IMR-90 (cell line): ENCODE results near the gene RAB11FIP3. TPM values are rescaled to one million over a fixed set of nuclear protein-coding genes. Genes with fewer than 3 reads are reported as not detected.
A peak's percentile ranks its signal among the peaks of the same experiment; 100 is the strongest.

Source experiments
- ATAC-seq: fragments of 200-7000 bp; cut with Tn5 transposase; 2 replicates; pipeline ENCODE4 v1.9.1; 2020; ENCODE audit warnings: low read depth, mild to moderate bottlenecking, moderate library complexity
- BruUV-seq: library from RNA; stranded (reverse); fragments of 400-500 nt; replicated peaks from 2 replicates; lab custom pipeline; 2021; lab: Mats Ljungman, UMichigan
- CTCF ChIA-PET: fragments of 300-600 bp; formaldehyde crosslinking; extraction: SDS; loops from one replicate; lab custom pipeline; 2021; ENCODE audit warnings: antibody characterized with exemption; lab: Yijun Ruan, JAX
- POLR2A ChIA-PET: fragments of 300-600 bp; sonication (Branson Sonifier 250); formaldehyde crosslinking; loops from one replicate; lab custom pipeline; 2022; ENCODE audit warnings: antibody characterized with exemption; ENCODE audit not compliant: unreplicated experiment; lab: Charles Lee
- DNase-seq: peaks from one replicate; pipeline ENCODE4 v3.0.0; 2013
- H2AFZ ChIP-seq: replicated peaks from 2 replicates; pipeline ENCODE3; 2013; ENCODE audit warnings: low read length, mild to moderate bottlenecking; ENCODE audit not compliant: poor library complexity
- H2AK5ac ChIP-seq: 2 replicates; pipeline ENCODE4 v1.6.1; 2013; ENCODE audit warnings: low read depth, low read length, inconsistent platforms
- H2AK9ac ChIP-seq: replicated peaks from 2 replicates; pipeline ENCODE3; 2013; ENCODE audit warnings: mild to moderate bottlenecking, low read depth, low read length, moderate library complexity; ENCODE audit not compliant: poor library complexity
- H2BK120ac ChIP-seq: 2 replicates; pipeline ENCODE4 v1.6.1; 2013; ENCODE audit warnings: low read depth, low read length, inconsistent platforms
- H2BK15ac ChIP-seq: 3 replicates; pipeline ENCODE4 v1.6.1; 2013; ENCODE audit warnings: low read depth, low read length, inconsistent platforms
- H2BK20ac ChIP-seq: 2 replicates; pipeline ENCODE4 v1.6.1; 2013; ENCODE audit warnings: low read depth, mild to moderate bottlenecking, inconsistent platforms, low read length, moderate library complexity
- H2BK5ac ChIP-seq: 2 replicates; pipeline ENCODE4 v1.6.1; 2013; ENCODE audit warnings: mild to moderate bottlenecking, low read depth, low read length, inconsistent platforms; ENCODE audit not compliant: poor library complexity, severe bottlenecking
- H3K14ac ChIP-seq: replicated peaks from 2 replicates; pipeline ENCODE4 v1.6.1; 2013; ENCODE audit warnings: low read depth, low read length, inconsistent platforms
- H3K18ac ChIP-seq: 2 replicates; pipeline ENCODE4 v1.6.1; 2013; ENCODE audit warnings: low read depth, low read length, control low read depth
- H3K23ac ChIP-seq: 2 replicates; pipeline ENCODE4 v1.6.1; 2013; ENCODE audit warnings: low read depth, low read length, inconsistent platforms
- H3K27ac ChIP-seq: 2 replicates; pipeline ENCODE4 v1.5.1; 2013; ENCODE audit warnings: mild to moderate bottlenecking, control low read depth, low read length; ENCODE audit not compliant: insufficient read depth
- H3K27me3 ChIP-seq: 2 replicates; pipeline ENCODE4 v1.6.1; 2013; ENCODE audit warnings: low read length; ENCODE audit not compliant: control insufficient read depth, insufficient read depth
- H3K36me3 ChIP-seq: 2 replicates; pipeline ENCODE4 v1.6.1; 2013; ENCODE audit warnings: low read length, mixed read lengths; ENCODE audit not compliant: control insufficient read depth, insufficient read depth
- H3K4ac ChIP-seq: 2 replicates; pipeline ENCODE4 v1.6.1; 2013; ENCODE audit warnings: low read depth, low read length, inconsistent platforms
- H3K4me1 ChIP-seq: 2 replicates; pipeline ENCODE4 v1.6.1; 2013; ENCODE audit warnings: low read length, mixed read lengths; ENCODE audit not compliant: control insufficient read depth, insufficient read depth
- H3K4me2 ChIP-seq: 2 replicates; pipeline ENCODE4 v1.6.1; 2013; ENCODE audit warnings: low read depth, mild to moderate bottlenecking, control low read depth, low read length, moderate library complexity
- H3K4me3 ChIP-seq: 2 replicates; pipeline ENCODE4 v1.5.1; 2013; ENCODE audit warnings: low read depth, mild to moderate bottlenecking, control low read depth, low read length, moderate library complexity; ENCODE audit not compliant: insufficient read depth
- H3K56ac ChIP-seq: 2 replicates; pipeline ENCODE4 v1.6.1; 2013; ENCODE audit warnings: low read length, inconsistent platforms; ENCODE audit not compliant: insufficient read depth; ENCODE audit errors: extremely low read depth
- H3K79me1 ChIP-seq, 2 experiments: 2 replicates each; pipeline ENCODE4 v1.6.1; 2013; ENCODE audit warnings: low read length in 2 of 2, inconsistent platforms in 1 of 2, low read depth in 1 of 2
- H3K9ac ChIP-seq: 2 replicates; pipeline ENCODE4 v1.6.1; 2013; ENCODE audit warnings: low read depth, low read length, control low read depth
- H3K9me1 ChIP-seq: 2 replicates; pipeline ENCODE4 v1.6.1; 2013; ENCODE audit warnings: low read length, inconsistent platforms; ENCODE audit not compliant: insufficient read depth
- H3K9me3 ChIP-seq: 2 replicates; pipeline ENCODE4 v1.6.1; 2013; ENCODE audit warnings: low read length; ENCODE audit not compliant: control insufficient read depth, insufficient read depth
- H4K20me1 ChIP-seq: 2 replicates; pipeline ENCODE4 v1.6.1; 2013; ENCODE audit warnings: low read length, inconsistent platforms; ENCODE audit not compliant: insufficient read depth
- H4K5ac ChIP-seq: 2 replicates; pipeline ENCODE4 v1.6.1; 2013; ENCODE audit warnings: mild to moderate bottlenecking, low read depth, low read length, control low read depth
- H4K8ac ChIP-seq, 2 experiments: 2 replicates each; pipeline ENCODE4 v1.6.1; 2013; ENCODE audit warnings: low read depth in 2 of 2, low read length in 2 of 2, control low read depth in 1 of 2, inconsistent platforms in 1 of 2
- H4K91ac ChIP-seq: 2 replicates; pipeline ENCODE4 v1.6.1; 2013; ENCODE audit warnings: low read depth, low read length, inconsistent platforms; ENCODE audit not compliant: insufficient read depth
- CEBPB ChIP-seq: IDR thresholded peaks from 2 replicates; pipeline ENCODE4 v1.6.1; 2012; ENCODE audit warnings: low read depth, low read length, improper control_type of control experiment
- CHD1 ChIP-seq: IDR thresholded peaks from 2 replicates; pipeline ENCODE4 v1.6.1; 2012; ENCODE audit warnings: low read depth, low read length, improper control_type of control experiment
- CTCF ChIP-seq: conservative IDR thresholded peaks from 2 replicates; pipeline ENCODE4 v1.5.1; 2012; ENCODE audit warnings: mild to moderate bottlenecking, low read depth, low read length, improper control_type of control experiment
- ELK1 ChIP-seq: fragments of 150-350 bp; IDR thresholded peaks from 2 replicates; pipeline ENCODE4 v1.6.1; 2016; ENCODE audit warnings: low read depth, mild to moderate bottlenecking, low read length, moderate library complexity, borderline replicate concordance
- FOS ChIP-seq: fragments of 150-350 bp; IDR thresholded peaks from 2 replicates; pipeline ENCODE4 v1.6.1; 2016; ENCODE audit warnings: low read depth, low read length
- MAFK ChIP-seq: IDR thresholded peaks from 2 replicates; pipeline ENCODE4 v1.6.1; 2012; ENCODE audit warnings: low read depth, low read length, improper control_type of control experiment
- MAZ ChIP-seq: IDR thresholded peaks from 2 replicates; pipeline ENCODE4 v1.6.1; 2012; ENCODE audit warnings: low read depth, mild to moderate bottlenecking, low read length, improper control_type of control experiment, moderate library complexity, borderline replicate concordance
- MXI1 ChIP-seq: IDR thresholded peaks from 2 replicates; pipeline ENCODE4 v1.6.1; 2012; ENCODE audit warnings: low read depth, mild to moderate bottlenecking, low read length, moderate library complexity, borderline replicate concordance
- NFE2L2 ChIP-seq: fragments of 150-350 bp; IDR thresholded peaks from 2 replicates; pipeline ENCODE4 v1.6.1; 2016; ENCODE audit warnings: low read depth, mild to moderate bottlenecking, low read length
- POLR2A ChIP-seq: IDR thresholded peaks from 2 replicates; pipeline ENCODE4 v1.6.1; 2012; ENCODE audit warnings: mild to moderate bottlenecking, low read depth, low read length
- RAD21 ChIP-seq: IDR thresholded peaks from 2 replicates; pipeline ENCODE4 v1.6.1; 2012; ENCODE audit warnings: low read length, improper control_type of control experiment
- RCOR1 ChIP-seq: IDR thresholded peaks from 2 replicates; pipeline ENCODE4 v1.6.1; 2012; ENCODE audit warnings: mild to moderate bottlenecking, low read length, improper control_type of control experiment; ENCODE audit not compliant: insufficient replicate concordance
- RFX5 ChIP-seq: IDR thresholded peaks from 2 replicates; pipeline ENCODE4 v1.8.0; 2012; ENCODE audit warnings: low read depth, mild to moderate bottlenecking, low read length, moderate library complexity
- SMC3 ChIP-seq: fragments of 150-350 bp; IDR thresholded peaks from 2 replicates; pipeline ENCODE4 v1.6.1; 2016; ENCODE audit warnings: low read depth, mild to moderate bottlenecking, antibody characterized with exemption, low read length, moderate library complexity
- USF2 ChIP-seq: fragments of 150-350 bp; IDR thresholded peaks from 2 replicates; pipeline ENCODE4 v1.6.1; 2017; ENCODE audit warnings: mild to moderate bottlenecking, antibody characterized with exemption, low read length, low read depth
- WGBS, 2 experiments: methylation state at CpG; one replicate each; pipeline versions ENCODE4 v1.1.5 to v1.1.7; 2013; ENCODE audit warnings: missing lambda C conversion rate in 2 of 2; ENCODE audit not compliant: insufficient read length in 1 of 2; ENCODE audit errors: extremely low coverage in 2 of 2; 5-methylcytosine and 5-hydroxymethylcytosine counted together
- dilution Hi-C: fragments of 300-500 bp; cut with HindIII; formaldehyde crosslinking; loops from one replicate; pipeline ENCODE4 v1.14.3; 2018; ENCODE audit warnings: low sequenced_read_pairs; ENCODE audit not compliant: unreplicated experiment
- in situ Hi-C: fragments of 300-500 bp; cut with MboI; formaldehyde crosslinking; loops from 3 replicates; pipeline ENCODE4 v1.14.3; 2019; ENCODE audit warnings: low sequenced_read_pairs, inconsistent platforms, mixed read lengths
- intact Hi-C: fragments of 100-400 bp; cut with micrococcal nuclease; formaldehyde crosslinking; loops from 2 replicates; pipeline ENCODE4 v1.10.0; 2022
- polyA plus RNA-seq, 3 experiments: library from polyadenylated mRNA; depleted of rRNA; stranded (reverse); fragments of >200 nt; gene quantifications; 2 replicates each; pipeline ENCODE4 v1.2.3, GENCODE V29; 2012; ENCODE audit warnings: low replicate concordance in 1 of 3
- total RNA-seq: library from RNA; depleted of rRNA; stranded (reverse); fragments of >200 nt; gene quantifications from 2 replicates; pipeline ENCODE4 v1.2.3, GENCODE V29; 2012

Gene RAB11FIP3
- total and polyA plus RNA-seq, 2 of the 4 experiments (the other 2 are of a cell fraction): 7.5 to 22.5 TPM

GRCh38 chr16:426906-427249, 1.4 kb downstream of the RAB11FIP3 start:
- Histone ChIP-seq H3K18ac (no peak overlapping the region), H4K20me1 (peaks cover 41% of the 10 kb centered on the region), H3K9me3 (no peaks in the 10 kb centered on the region), H4K5ac (no peak overlapping the region), H3K14ac (peak overlapping the region; percentile 87), H3K4me3 (peak overlapping the region; percentile 65), H4K8ac (no peak overlapping the region), H2BK120ac (no peak overlapping the region), H3K79me1 (peaks cover 27 to 57% of the 10 kb centered on the region in 2 experiments), H3K9ac (peak overlapping the region; percentile 58), H3K27ac (no peak overlapping the region), H3K4me1 (peaks cover 13% of the 10 kb centered on the region), H3K56ac (no peak overlapping the region), H3K9me1 (peaks cover 18% of the 10 kb centered on the region), H3K4me2 (peak overlapping the region; percentile 82), H3K36me3 (peaks cover 5% of the 10 kb centered on the region), H2BK20ac (no peak overlapping the region), H2BK15ac (no peak overlapping the region), H2AK5ac (no peak overlapping the region), H2AFZ (peak overlapping the region; percentile 75), H3K23ac (peak overlapping the region; percentile 87; the same call in 1 of the 2 replicates), H3K4ac (no peak overlapping the region), H2BK5ac (no peak overlapping the region), H4K91ac (no peak overlapping the region), H2AK9ac (peak overlapping the region; percentile 79), H3K27me3 (no peaks in the 10 kb centered on the region)
- intact Hi-C loops (no loop called here), dilution Hi-C loops (no loop called here), in situ Hi-C loops (no loop called here)
- CTCF ChIA-PET: no interaction called here
- BruUV-seq: no TSS peak
- WGBS, 2 experiments: no CpG with 5 or more reads among the region's 13 CpGs
- no peak for TF ChIP-seq USF2
- TF ChIP-seq CTCF: no peak
- TF ChIP-seq CHD1: no peak
- no peak for TF ChIP-seq RAD21
- no peak for TF ChIP-seq SMC3
- TF ChIP-seq NFE2L2: no peak
- no peak for TF ChIP-seq MXI1
- no peak for TF ChIP-seq FOS
- TF ChIP-seq MAZ: no peak
- no peak for TF ChIP-seq CEBPB
- TF ChIP-seq RFX5: no peak
- TF ChIP-seq POLR2A: no peak
- TF ChIP-seq ELK1: no peak
- no peak for TF ChIP-seq RCOR1
- TF ChIP-seq MAFK: no peak
- ATAC-seq (no peak), DNase-seq (no peak)
- POLR2A ChIA-PET: no interaction called here
